Liver (tissue), 9 donors: Measurements from ENCODE around the gene CACNA1A. TPM values are rescaled to one million over a fixed set of nuclear protein-coding genes. Genes with fewer than 3 reads are reported as not detected.

ENCODE experiments used
- DNase-seq: peaks from one replicate; pipeline ENCODE4 v3.0.0-alpha.2; 2017; ENCODE audit warnings: low spot score
- H3K27ac ChIP-seq, 2 donors: one replicate each; pipeline ENCODE4 v1.7.0; 2013; ENCODE audit warnings: inconsistent platforms in 2 of 2, low read length in 2 of 2, control low read depth in 1 of 2, low read depth in 1 of 2, mild to moderate bottlenecking in 1 of 2
- H3K27me3 ChIP-seq, 4 donors: one replicate each; pipeline versions ENCODE4 v1.6.1 to v1.7.0; 2013; ENCODE audit warnings: low read length in 3 of 4, inconsistent platforms in 1 of 4, mild to moderate bottlenecking in 1 of 4, moderate library complexity in 1 of 4; ENCODE audit not compliant: control insufficient read depth in 4 of 4, insufficient read depth in 4 of 4
- H3K36me3 ChIP-seq, 4 donors: one replicate each; pipeline versions ENCODE4 v1.6.1 to v1.7.0; 2013; ENCODE audit warnings: low read length in 3 of 4, mild to moderate bottlenecking in 3 of 4, low read depth in 1 of 4, moderate library complexity in 1 of 4; ENCODE audit not compliant: control insufficient read depth in 4 of 4, insufficient read depth in 3 of 4
- H3K4me1 ChIP-seq, 4 donors: one replicate each; pipeline versions ENCODE4 v1.6.1 to v1.7.0; 2013; ENCODE audit warnings: low read length in 3 of 4, mild to moderate bottlenecking in 3 of 4, moderate library complexity in 1 of 4; ENCODE audit not compliant: control insufficient read depth in 4 of 4, insufficient read depth in 4 of 4
- H3K4me3 ChIP-seq, 3 donors: one replicate each; pipeline versions ENCODE4 v1.6.1 to v1.7.0; 2013; ENCODE audit warnings: low read length in 3 of 3, control low read depth in 1 of 3, low read depth in 1 of 3, mild to moderate bottlenecking in 1 of 3
- H3K9ac ChIP-seq, 2 donors: one replicate each; pipeline ENCODE4 v1.7.0; 2013; ENCODE audit warnings: low read length in 2 of 2, mild to moderate bottlenecking in 2 of 2, moderate library complexity in 2 of 2, control low read depth in 1 of 2, low read depth in 1 of 2
- H3K9me3 ChIP-seq, 4 donors: one replicate each; pipeline versions ENCODE4 v1.6.1 to v1.7.0; 2013; ENCODE audit warnings: low read length in 3 of 4; ENCODE audit not compliant: control insufficient read depth in 4 of 4
- EGR1 ChIP-seq, 2 donors: IDR thresholded peaks; 2 replicates each; pipeline ENCODE4 v1.6.1; 2016 to 2018; ENCODE audit warnings: antibody characterized with exemption in 2 of 2, low read depth in 2 of 2
- FOXA1 ChIP-seq: IDR thresholded peaks from 2 replicates; pipeline ENCODE4 v1.6.1; 2016; ENCODE audit warnings: antibody characterized with exemption
- FOXA2 ChIP-seq: IDR thresholded peaks from 2 replicates; pipeline ENCODE4 v1.6.1; 2016; ENCODE audit warnings: antibody characterized with exemption
- HNF4A ChIP-seq, 2 donors: conservative IDR thresholded peaks; 2 replicates each; pipeline ENCODE4 v1.6.1; 2016; ENCODE audit warnings: antibody characterized with exemption in 2 of 2, mild to moderate bottlenecking in 2 of 2
- NR2F2 ChIP-seq: IDR thresholded peaks from 2 replicates; pipeline ENCODE4 v1.6.1; 2016; ENCODE audit warnings: antibody characterized with exemption
- RAD21 ChIP-seq, 2 donors: IDR thresholded peaks; 2 replicates each; pipeline ENCODE4 v1.6.1; 2016; ENCODE audit warnings: antibody characterized with exemption in 2 of 2, mild to moderate bottlenecking in 2 of 2
- RXRA ChIP-seq, 2 donors: IDR thresholded peaks; 2 replicates each; pipeline ENCODE4 v1.6.1; 2017 to 2018; ENCODE audit warnings: antibody characterized with exemption in 2 of 2, mild to moderate bottlenecking in 1 of 2
- SP1 ChIP-seq: IDR thresholded peaks from 2 replicates; pipeline ENCODE4 v1.6.1; 2018; ENCODE audit warnings: antibody characterized with exemption, mild to moderate bottlenecking
- YY1 ChIP-seq: IDR thresholded peaks from 2 replicates; pipeline ENCODE4 v1.6.1; 2016; ENCODE audit warnings: antibody characterized with exemption, mild to moderate bottlenecking
- WGBS: extraction: QIAGEN DNeasy Blood & Tissue Kit; methylation state at CpG from one replicate; pipeline ENCODE4 v1.1.7; 2013; 5-methylcytosine and 5-hydroxymethylcytosine counted together
- polyA plus RNA-seq, 2 donors: library from polyadenylated mRNA; stranded (reverse) in 1 of 2; unstranded in 1 of 2; fragments of 200-250 nt in 1 of 2; fragments of >200 nt in 1 of 2; fragmentation: Nextera tagmentation in 1 of 2; extraction: Ambion mirVana in 1 of 2; gene quantifications; one replicate each; pipeline versions ENCODE4 v1.2.1 to v1.2.3, GENCODE V29; 2013 to 2015
- total RNA-seq, 2 donors: library from RNA; depleted of rRNA; stranded (reverse); fragments of >200 nt; gene quantifications; one replicate each; pipeline ENCODE4 v1.2.3, GENCODE V29; 2014
- TF ChIP-seq, protein P1 (sequence below): IDR thresholded peaks from 2 replicates; pipeline ENCODE4 v1.6.1; 2016; ENCODE audit warnings: antibody characterized with exemption
- TF ChIP-seq, protein P2 (sequence below): IDR thresholded peaks from 2 replicates; pipeline ENCODE4 v1.6.1; 2016; ENCODE audit warnings: antibody characterized with exemption
- TF ChIP-seq, protein P3 (sequence below): fragments of 150-350 bp; IDR thresholded peaks from 2 replicates; pipeline ENCODE4 v1.5.1; 2017; ENCODE audit warnings: improper control_type of control experiment, low read depth, low read length; ENCODE audit not compliant: missing input control
- TF ChIP-seq, protein P4 (sequence below): IDR thresholded peaks from 2 replicates; pipeline ENCODE4 v1.6.1; 2016; ENCODE audit warnings: antibody characterized with exemption
- donor health status: healthy.
- donor health status: healthy.
- donor health status: healthy.
- donor health status: healthy.
- donor health status: healthy.

The CACNA1A gene
- total and polyA plus RNA-seq, 4 donors: 0.09 to 0.17 (median 0.17) TPM; not detected in 1

- TF ChIP-seq, protein P1, sequence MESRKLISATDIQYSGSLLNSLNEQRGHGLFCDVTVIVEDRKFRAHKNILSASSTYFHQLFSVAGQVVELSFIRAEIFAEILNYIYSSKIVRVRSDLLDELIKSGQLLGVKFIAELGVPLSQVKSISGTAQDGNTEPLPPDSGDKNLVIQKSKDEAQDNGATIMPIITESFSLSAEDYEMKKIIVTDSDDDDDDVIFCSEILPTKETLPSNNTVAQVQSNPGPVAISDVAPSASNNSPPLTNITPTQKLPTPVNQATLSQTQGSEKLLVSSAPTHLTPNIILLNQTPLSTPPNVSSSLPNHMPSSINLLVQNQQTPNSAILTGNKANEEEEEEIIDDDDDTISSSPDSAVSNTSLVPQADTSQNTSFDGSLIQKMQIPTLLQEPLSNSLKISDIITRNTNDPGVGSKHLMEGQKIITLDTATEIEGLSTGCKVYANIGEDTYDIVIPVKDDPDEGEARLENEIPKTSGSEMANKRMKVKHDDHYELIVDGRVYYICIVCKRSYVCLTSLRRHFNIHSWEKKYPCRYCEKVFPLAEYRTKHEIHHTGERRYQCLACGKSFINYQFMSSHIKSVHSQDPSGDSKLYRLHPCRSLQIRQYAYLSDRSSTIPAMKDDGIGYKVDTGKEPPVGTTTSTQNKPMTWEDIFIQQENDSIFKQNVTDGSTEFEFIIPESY: no peak
- TF ChIP-seq, protein P2, sequence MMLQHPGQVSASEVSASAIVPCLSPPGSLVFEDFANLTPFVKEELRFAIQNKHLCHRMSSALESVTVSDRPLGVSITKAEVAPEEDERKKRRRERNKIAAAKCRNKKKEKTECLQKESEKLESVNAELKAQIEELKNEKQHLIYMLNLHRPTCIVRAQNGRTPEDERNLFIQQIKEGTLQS: no peak
- TF ChIP-seq EGR1 (IDR thresholded peaks at IDR 0.05; ENCODE audit: low read depth in 2 of 2) (no peak), RXRA (IDR thresholded peaks at IDR 0.05) (no peak), RAD21 (IDR thresholded peaks at IDR 0.05) (no peak), NR2F2 (no peak), FOXA2 (no peak), YY1 (no peak)
Measured at GRCh38 chr19:13214036-13214730, 292.1 kb downstream of the CACNA1A start (continued).

DNA sequence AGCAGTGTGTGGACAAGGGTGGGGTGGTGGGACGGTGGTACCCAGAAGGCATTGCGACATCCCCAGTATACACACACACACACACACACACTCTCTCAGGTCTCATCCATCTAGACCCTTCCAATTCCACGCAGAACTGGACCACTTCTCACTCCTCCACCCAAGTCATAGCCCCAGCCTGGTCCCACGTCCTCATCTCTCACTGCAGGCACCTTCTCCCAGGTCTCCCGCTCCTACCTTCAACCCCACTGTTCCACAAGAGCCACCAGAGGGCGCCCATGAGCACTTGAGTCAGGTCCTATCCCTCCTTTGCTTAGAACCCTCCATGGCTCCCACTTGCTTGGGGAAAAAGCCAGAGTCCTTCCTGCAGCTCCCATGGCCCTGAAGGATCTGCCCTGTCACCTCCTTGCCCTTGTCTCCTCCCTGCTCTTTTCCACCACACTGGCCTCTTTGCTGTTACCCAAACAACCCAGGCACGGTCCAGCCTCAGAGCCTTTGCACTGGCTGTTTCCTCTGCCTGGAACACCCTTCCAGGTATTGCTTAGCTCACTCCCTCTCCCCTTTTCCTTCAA lies 293.4 kb downstream of the CACNA1A start:
- no peaks in the 10 kb centered on the region for H3K27me3 ChIP-seq
- no peak overlapping the region for H3K4me3 ChIP-seq
- H3K4me1 ChIP-seq: no peaks in the 10 kb centered on the region
- no peaks in the 10 kb centered on the region for H3K9me3 ChIP-seq
- H3K36me3 ChIP-seq: no peaks in the 10 kb centered on the region
- no peak overlapping the region for H3K9ac ChIP-seq
- no peak overlapping the region for H3K27ac ChIP-seq
- WGBS: 61% methylated on average over 7 of the region's 7 CpGs
- TF ChIP-seq, protein P3, sequence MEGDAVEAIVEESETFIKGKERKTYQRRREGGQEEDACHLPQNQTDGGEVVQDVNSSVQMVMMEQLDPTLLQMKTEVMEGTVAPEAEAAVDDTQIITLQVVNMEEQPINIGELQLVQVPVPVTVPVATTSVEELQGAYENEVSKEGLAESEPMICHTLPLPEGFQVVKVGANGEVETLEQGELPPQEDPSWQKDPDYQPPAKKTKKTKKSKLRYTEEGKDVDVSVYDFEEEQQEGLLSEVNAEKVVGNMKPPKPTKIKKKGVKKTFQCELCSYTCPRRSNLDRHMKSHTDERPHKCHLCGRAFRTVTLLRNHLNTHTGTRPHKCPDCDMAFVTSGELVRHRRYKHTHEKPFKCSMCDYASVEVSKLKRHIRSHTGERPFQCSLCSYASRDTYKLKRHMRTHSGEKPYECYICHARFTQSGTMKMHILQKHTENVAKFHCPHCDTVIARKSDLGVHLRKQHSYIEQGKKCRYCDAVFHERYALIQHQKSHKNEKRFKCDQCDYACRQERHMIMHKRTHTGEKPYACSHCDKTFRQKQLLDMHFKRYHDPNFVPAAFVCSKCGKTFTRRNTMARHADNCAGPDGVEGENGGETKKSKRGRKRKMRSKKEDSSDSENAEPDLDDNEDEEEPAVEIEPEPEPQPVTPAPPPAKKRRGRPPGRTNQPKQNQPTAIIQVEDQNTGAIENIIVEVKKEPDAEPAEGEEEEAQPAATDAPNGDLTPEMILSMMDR: peak; percentile 49
- peak in 1 of 2 donors; percentile 72 for TF ChIP-seq RAD21 (IDR thresholded peaks at IDR 0.05)
- TF ChIP-seq, protein P1: no peak
- no peak for TF ChIP-seq EGR1 (IDR thresholded peaks at IDR 0.05; ENCODE audit: low read depth in 2 of 2)
- peak; percentile 65 for DNase-seq

GRCh38 chr19:13211426-13212308 lies 294.6 kb downstream of the CACNA1A start:
- Histone ChIP-seq H3K9ac (no peak overlapping the region), H3K9me3 (no peaks in the 10 kb centered on the region), H3K36me3 (no peaks in the 10 kb centered on the region), H3K4me1 (no peaks in the 10 kb centered on the region), H3K4me3 (no peak overlapping the region), H3K27me3 (no peaks in the 10 kb centered on the region), H3K27ac (no peak overlapping the region)
- no peak for DNase-seq
- 93% methylated on average over 16 of the region's 16 CpGs for WGBS
- TF ChIP-seq, protein P2: no peak
- TF ChIP-seq, protein P4, sequence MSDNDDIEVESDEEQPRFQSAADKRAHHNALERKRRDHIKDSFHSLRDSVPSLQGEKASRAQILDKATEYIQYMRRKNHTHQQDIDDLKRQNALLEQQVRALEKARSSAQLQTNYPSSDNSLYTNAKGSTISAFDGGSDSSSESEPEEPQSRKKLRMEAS: no peak
- no peak for TF ChIP-seq YY1
- TF ChIP-seq HNF4A (conservative IDR thresholded peaks at IDR 0.05): no peak
- TF ChIP-seq FOXA1: no peak
- TF ChIP-seq SP1: no peak
